Activated naive CD8-positive, alpha-beta T cell treated with anti-CD3 and anti-CD28 coated beads, Interleukin-2, amount 50 U/mL, for 24 hours (primary cell): ENCODE results near the gene TMEFF2.
"Not testable (repeated sequence)": the region's sequence is repeated elsewhere in the genome, so short reads cannot be mapped to it uniquely, and the experiment has no call there.

Experiments used
- ATAC-seq: fragments of 150-1000 bp; cut with Tn5 transposase; one replicate; pipeline ENCODE4 v1.10.0; 2021
- DNase-seq: peaks from one replicate; pipeline ENCODE4 v3.0.0; 2021
- H3K27ac Mint-ChIP-seq: one replicate; pipeline ENCODE4 v1.8.0; 2021; ENCODE audit warnings: mild to moderate bottlenecking, mixed read lengths
- H3K27me3 Mint-ChIP-seq: one replicate; pipeline ENCODE4 v1.8.0; 2021; ENCODE audit warnings: mixed read lengths
- H3K36me3 Mint-ChIP-seq: one replicate; pipeline ENCODE4 v1.8.0; 2021; ENCODE audit warnings: low read depth, mixed read lengths
- H3K4me1 Mint-ChIP-seq: one replicate; pipeline ENCODE4 v1.8.0; 2021; ENCODE audit warnings: mixed read lengths
- H3K4me3 Mint-ChIP-seq: one replicate; pipeline ENCODE4 v1.8.0; 2021; ENCODE audit warnings: mild to moderate bottlenecking, moderate library complexity, mixed read lengths
- H3K9me3 Mint-ChIP-seq: one replicate; pipeline ENCODE4 v1.8.0; 2021; ENCODE audit warnings: mixed read lengths

Gene TMEFF2

DNA sequence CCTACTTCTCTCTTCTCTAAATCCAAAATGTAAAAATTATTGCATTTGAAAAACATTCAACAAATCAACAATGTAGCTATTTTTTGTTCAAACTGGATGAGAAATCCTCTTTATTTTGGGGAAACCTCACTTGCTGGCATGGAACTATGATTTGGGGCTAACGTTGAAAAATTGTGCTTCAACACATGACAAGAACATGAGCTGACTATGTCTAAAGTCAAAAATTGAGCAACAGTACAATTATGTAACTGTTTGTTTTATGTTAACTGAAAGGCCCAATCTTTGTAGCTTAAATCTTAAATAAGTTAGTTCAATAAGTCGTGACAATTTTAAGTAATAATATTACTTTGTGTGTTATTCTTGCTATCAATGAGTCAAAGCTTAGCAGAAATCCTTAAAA is 67.3 kb downstream of the TMEFF2 start:
- no peak overlapping the region for H3K27ac Mint-ChIP-seq
- peaks cover 4% of the 10 kb centered on the region for H3K27me3 Mint-ChIP-seq
- no peak overlapping the region for H3K4me3 Mint-ChIP-seq
- H3K4me1 Mint-ChIP-seq, result no peaks in the 10 kb centered on the region
- no peaks in the 10 kb centered on the region for H3K9me3 Mint-ChIP-seq
- H3K36me3 Mint-ChIP-seq, result no peaks in the 10 kb centered on the region
- no peak for DNase-seq
- no peak for ATAC-seq

DNA sequence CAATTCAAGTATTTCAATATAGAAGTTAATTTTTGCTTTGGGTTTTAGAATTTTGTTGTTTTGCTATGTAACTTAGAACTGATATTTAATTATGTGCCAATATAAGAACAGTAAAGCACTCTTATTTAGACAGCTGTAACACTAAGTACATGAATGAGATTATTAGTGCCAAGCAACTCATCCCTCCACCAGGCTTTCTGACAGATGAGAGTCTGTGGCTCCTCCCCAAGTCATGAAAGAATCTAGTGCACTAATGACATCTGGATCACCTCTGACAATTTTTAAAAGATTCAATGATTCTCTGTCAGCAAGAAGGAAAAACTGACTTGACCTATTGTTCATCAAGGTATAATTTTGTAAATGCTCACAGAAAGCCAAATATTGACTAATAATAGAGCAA is 67.8 kb downstream of the TMEFF2 start:
- H3K9me3 Mint-ChIP-seq, result no peaks in the 10 kb centered on the region
- ATAC-seq (no peak), DNase-seq (no peak)
- H3K27me3 Mint-ChIP-seq, result peaks cover 4% of the 10 kb centered on the region
- H3K4me3 Mint-ChIP-seq, result no peak overlapping the region
- no peaks in the 10 kb centered on the region for H3K36me3 Mint-ChIP-seq
- H3K4me1 Mint-ChIP-seq, result no peaks in the 10 kb centered on the region
- no peak overlapping the region for H3K27ac Mint-ChIP-seq

DNA sequence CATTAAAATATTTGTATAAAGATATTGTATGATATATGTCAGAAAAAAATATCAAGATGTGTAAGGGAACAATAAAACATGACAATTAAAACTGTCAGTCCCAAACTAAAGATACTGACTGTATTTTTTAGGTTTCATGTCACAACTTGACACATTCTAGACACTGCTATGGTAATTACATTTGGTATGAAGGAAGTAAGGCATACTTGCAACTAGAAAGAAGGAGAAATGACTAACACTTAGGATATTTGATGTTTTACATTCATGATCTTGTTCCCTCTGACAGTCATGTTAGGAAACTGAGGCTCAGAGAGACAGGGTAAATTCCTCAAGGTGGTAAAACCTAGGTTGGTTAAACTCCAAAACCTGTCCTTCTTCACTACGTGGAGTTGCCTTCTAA is 68.3 kb downstream of the TMEFF2 start:
- peaks cover 2% of the 10 kb centered on the region for H3K27me3 Mint-ChIP-seq
- H3K4me3 Mint-ChIP-seq, result no peak overlapping the region
- DNase-seq (no peak), ATAC-seq (no peak)
- H3K9me3 Mint-ChIP-seq, result no peaks in the 10 kb centered on the region
- H3K4me1 Mint-ChIP-seq, result no peaks in the 10 kb centered on the region
- no peak overlapping the region for H3K27ac Mint-ChIP-seq
- no peaks in the 10 kb centered on the region for H3K36me3 Mint-ChIP-seq

DNA sequence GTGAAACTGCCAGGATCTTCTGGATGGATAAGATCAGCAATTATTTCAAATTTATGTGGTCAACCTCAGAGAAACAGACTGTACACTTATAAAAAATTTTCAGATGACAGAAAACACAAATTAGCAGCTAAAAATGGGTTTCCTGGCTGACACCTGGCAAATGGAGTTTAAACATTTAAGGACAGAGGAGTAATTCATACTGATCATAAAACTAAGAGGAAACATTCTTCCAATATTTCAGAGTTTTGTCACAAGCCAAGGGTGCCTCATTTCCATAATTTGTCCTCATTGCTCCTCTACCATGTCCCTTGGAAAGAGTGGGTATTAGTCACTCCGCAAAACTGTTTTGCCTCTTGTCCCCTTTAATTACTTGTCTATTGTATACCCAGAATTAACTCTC is 70.2 kb downstream of the TMEFF2 start:
- DNase-seq, result no peak
- Mint-ChIP-seq H3K4me3 (no peak overlapping the region), H3K9me3 (no peaks in the 10 kb centered on the region), H3K27me3 (no peaks in the 10 kb centered on the region), H3K36me3 (no peaks in the 10 kb centered on the region), H3K4me1 (no peaks in the 10 kb centered on the region), H3K27ac (no peak overlapping the region)
- no peak for ATAC-seq

DNA sequence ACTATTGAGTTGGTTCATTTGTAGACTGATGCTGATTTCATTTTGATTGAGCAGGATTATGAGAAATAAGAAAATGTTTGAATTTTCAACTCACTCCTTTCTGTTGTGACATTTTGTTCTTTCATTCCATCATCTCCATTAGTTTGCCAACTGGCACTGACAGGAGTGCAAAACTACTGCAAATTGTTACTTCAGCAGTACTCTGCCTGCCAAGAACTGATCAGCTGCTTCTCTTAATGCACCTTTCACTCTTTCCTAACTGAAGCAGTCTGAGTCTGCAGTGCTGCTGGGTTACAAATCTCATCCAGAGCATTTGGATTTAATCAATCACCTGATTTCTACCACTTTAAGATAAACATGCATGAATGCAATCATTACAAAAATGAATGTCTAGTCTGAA is 70.9 kb downstream of the TMEFF2 start:
- Mint-ChIP-seq H3K36me3 (no peaks in the 10 kb centered on the region), H3K9me3 (no peaks in the 10 kb centered on the region), H3K27ac (no peak overlapping the region), H3K4me1 (no peaks in the 10 kb centered on the region), H3K4me3 (no peak overlapping the region), H3K27me3 (no peaks in the 10 kb centered on the region)
- ATAC-seq (no peak), DNase-seq (no peak)

DNA sequence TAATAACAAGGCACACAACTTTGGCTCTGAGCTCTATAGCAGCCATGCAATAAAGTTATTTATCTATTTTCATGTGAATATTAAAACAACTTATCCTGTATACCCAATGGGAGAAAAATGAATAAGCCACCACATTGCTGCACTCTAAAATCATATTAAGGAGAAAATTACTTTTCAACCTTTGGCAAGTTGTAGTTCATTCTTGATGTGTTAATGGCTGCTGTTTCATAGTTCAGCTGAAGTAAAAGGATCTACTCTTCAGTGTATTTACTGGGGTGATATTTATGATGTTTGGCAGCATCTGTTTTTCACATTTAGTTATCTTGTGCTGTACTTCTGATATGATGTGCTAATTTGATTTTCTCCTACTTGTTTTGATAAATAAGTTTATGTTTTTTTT is 71.8 kb downstream of the TMEFF2 start:
- DNase-seq (no peak), ATAC-seq (no peak)
- Mint-ChIP-seq H3K27ac (no peak overlapping the region), H3K9me3 (no peaks in the 10 kb centered on the region), H3K4me3 (no peak overlapping the region), H3K4me1 (no peaks in the 10 kb centered on the region), H3K27me3 (no peaks in the 10 kb centered on the region), H3K36me3 (no peaks in the 10 kb centered on the region)

DNA sequence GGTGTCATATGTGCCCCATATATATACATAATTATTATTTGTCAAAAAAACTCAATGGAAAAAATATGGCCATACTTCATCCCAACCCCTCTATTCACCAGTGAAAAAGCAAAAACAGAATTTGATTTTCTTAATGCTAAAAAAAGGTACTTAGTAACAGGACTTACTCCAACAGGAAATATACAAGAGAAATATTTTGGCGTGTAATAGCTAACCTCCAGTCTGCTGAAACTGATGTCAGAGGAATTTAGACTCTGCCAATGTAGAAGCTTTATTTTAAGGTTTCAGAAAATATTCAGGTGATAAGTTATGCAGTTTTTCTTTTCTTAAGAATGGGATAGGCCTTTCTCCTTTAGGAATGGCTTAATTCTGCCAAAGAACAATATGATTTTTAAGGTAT is 72.6 kb downstream of the TMEFF2 start:
- Mint-ChIP-seq H3K4me3 (no peak overlapping the region), H3K27me3 (no peaks in the 10 kb centered on the region), H3K27ac (no peak overlapping the region), H3K36me3 (no peaks in the 10 kb centered on the region), H3K9me3 (no peaks in the 10 kb centered on the region), H3K4me1 (no peaks in the 10 kb centered on the region)
- no peak for DNase-seq
- no peak for ATAC-seq

DNA sequence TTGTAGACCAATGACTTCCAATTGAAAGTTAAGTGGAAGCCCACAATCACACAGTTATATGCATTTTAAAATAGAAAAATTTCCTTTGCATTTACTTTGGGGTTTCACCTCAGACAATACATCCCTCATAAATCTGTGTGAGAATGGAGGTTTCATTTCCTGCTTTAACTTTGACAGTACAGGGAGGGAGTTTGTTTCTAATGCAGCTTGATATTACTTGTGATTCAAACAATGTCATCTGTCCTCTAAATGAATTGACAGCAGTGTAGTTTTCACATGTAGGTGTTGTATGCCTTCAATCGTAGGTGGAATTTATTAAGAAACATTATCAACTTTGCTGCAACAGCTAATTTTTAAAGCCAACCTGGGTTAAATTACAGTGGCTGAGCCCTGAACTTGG is 75.2 kb downstream of the TMEFF2 start:
- Mint-ChIP-seq H3K27me3 (peaks cover 3% of the 10 kb centered on the region), H3K27ac (no peak overlapping the region), H3K9me3 (no peaks in the 10 kb centered on the region), H3K4me3 (no peak overlapping the region), H3K4me1 (no peaks in the 10 kb centered on the region), H3K36me3 (no peaks in the 10 kb centered on the region)
- ATAC-seq (no peak), DNase-seq (no peak)

DNA sequence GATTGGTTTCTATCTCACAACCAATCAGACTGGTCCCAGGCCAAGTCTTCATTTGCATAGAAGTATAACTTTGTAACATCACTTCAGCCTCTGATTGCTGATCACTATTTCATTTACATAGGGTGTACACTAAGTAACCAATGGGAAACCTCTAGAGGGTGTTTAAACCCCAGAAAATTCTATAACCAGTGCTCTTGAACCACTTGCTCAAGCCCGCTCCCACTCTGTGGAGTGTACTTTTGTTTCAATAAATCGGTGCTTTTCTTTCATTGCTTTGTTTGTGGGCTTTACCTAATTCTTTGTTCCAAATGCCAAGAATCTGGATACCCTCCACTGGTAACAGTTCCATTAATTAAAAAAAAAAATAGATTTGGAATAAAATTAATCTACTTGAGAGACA is 77.0 kb downstream of the TMEFF2 start:
- no peaks in the 10 kb centered on the region for H3K4me1 Mint-ChIP-seq
- ATAC-seq (no peak), DNase-seq (no peak)
- no peak overlapping the region for H3K27ac Mint-ChIP-seq
- H3K27me3 Mint-ChIP-seq, result peaks cover 3% of the 10 kb centered on the region
- H3K9me3 Mint-ChIP-seq, result no peaks in the 10 kb centered on the region
- no peaks in the 10 kb centered on the region for H3K36me3 Mint-ChIP-seq
- no peak overlapping the region for H3K4me3 Mint-ChIP-seq

DNA sequence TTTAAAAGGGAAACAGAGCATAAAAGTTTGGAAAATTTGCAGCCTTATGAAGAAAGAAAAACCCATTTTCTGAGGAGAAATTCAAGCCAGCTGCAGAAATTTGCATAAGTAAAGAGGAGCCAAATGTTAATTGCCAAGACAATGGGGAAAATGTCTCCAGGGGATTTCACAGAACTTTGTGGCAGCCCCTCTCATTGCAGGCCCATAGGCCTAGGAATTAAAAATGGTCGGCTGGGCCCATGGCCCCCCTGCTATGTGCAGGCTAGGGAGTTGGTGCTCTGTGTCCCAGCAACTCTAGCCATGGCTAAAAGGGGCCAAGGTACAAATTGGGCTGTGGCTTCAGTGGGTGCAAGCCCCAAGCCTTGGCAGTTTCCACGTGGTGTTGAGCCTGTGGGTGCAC is 83.2 kb downstream of the TMEFF2 start:
- not testable (repeated sequence) for H3K4me1 Mint-ChIP-seq, H3K36me3 Mint-ChIP-seq, ATAC-seq, H3K27ac Mint-ChIP-seq, H3K27me3 Mint-ChIP-seq, H3K4me3 Mint-ChIP-seq, DNase-seq, H3K9me3 Mint-ChIP-seq

DNA sequence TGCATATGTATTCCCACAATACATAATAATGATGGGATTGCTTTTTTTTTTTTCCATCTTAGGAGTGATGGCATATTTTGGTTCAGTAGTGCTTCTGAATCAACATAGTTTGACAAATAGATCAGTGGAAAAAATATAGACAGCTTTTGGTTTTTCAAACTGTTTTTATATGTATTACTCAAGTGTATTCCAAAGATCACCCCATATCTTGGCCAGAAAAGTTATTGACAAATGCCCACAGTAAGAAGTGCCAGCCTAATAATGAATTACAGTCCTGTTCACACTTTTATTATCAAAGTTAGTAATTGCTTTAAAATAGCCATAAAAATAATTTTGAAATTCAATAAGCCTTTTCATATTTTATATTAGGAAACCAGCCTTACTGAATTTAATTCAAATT is 95.0 kb downstream of the TMEFF2 start:
- no peaks in the 10 kb centered on the region for H3K9me3 Mint-ChIP-seq
- H3K4me1 Mint-ChIP-seq, result no peaks in the 10 kb centered on the region
- H3K27me3 Mint-ChIP-seq, result no peaks in the 10 kb centered on the region
- no peak overlapping the region for H3K4me3 Mint-ChIP-seq
- H3K36me3 Mint-ChIP-seq, result no peaks in the 10 kb centered on the region
- DNase-seq (no peak), ATAC-seq (no peak)
- no peak overlapping the region for H3K27ac Mint-ChIP-seq

DNA sequence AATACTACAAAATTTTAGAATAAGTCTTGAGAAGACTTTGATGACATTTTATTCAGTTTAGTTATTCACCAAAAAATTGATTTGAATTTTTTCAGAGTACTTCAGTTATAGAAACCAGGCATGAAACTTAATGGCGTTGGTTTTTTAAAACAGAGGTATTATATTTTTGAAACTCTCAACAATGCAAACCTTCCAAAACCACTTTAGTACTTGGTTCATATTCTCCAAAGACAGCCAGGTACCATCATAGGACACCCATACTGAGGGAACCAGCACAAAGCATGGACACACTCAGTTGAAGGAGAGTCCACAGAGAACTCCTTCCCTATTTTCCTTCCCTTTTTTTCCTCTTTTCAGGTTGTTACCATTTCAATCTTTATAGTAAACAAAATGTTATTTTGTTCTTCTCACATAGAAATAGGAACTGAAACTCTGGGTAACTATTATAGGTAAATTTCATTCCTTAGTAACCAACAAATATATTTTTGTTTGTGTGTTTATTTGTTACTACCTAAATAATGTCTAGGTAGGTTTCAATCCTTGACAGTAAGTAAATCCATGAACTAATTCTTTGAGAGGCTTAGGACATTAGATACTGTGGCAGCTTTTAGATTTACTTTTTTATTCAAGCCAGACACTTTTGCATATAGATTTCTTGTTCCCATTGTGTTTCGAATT is 95.8 kb downstream of the TMEFF2 start:
- Mint-ChIP-seq H3K27ac (no peak overlapping the region), H3K27me3 (no peaks in the 10 kb centered on the region), H3K36me3 (no peaks in the 10 kb centered on the region), H3K4me3 (no peak overlapping the region), H3K4me1 (no peaks in the 10 kb centered on the region), H3K9me3 (no peaks in the 10 kb centered on the region)
- no peak for DNase-seq
- ATAC-seq, result no peak

DNA sequence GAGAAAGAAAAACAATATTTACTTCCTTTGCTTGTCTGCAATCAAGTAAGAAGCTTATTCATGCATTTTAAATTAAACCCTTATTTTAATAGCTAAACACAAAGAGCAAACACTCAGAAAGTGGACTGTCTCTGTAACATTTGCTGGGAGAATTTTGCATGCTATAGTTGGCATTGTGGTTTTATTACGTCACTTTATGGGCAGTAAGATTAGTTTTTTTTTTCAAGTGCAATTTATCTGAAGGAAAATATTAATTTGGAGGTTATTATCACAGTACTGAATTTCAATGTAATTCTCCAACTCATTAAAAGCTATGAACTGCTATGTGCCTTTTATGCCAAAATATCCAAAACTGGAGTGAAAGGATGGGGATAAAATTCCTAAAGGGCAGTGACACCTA is 103.3 kb downstream of the TMEFF2 start:
- peaks cover 2% of the 10 kb centered on the region for H3K27me3 Mint-ChIP-seq
- H3K9me3 Mint-ChIP-seq, result no peaks in the 10 kb centered on the region
- H3K36me3 Mint-ChIP-seq, result no peaks in the 10 kb centered on the region
- no peak for ATAC-seq
- no peak for DNase-seq
- no peak overlapping the region for H3K4me3 Mint-ChIP-seq
- no peak overlapping the region for H3K27ac Mint-ChIP-seq
- no peaks in the 10 kb centered on the region for H3K4me1 Mint-ChIP-seq

DNA sequence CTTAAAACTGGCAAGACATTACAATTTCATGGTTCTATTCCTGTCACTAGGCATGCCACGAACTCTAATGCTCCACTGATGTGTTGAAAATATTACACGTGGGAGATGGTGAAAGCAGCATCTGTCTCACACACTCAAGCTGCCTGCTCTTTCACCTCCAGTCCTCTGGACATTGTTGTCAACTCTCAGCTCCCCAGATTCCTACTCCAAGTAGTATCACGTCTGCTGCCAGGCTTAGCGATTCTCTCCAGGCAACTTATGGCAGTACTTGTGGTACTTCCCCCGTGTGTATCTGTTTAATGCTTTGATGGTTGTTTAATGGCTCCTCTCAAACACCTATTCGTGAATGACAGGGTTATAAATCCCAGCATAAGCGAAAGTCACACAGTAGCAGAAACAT is 103.8 kb downstream of the TMEFF2 start:
- no peak for ATAC-seq
- peaks cover 3% of the 10 kb centered on the region for H3K27me3 Mint-ChIP-seq
- no peak overlapping the region for H3K4me3 Mint-ChIP-seq
- no peak for DNase-seq
- H3K27ac Mint-ChIP-seq, result no peak overlapping the region
- H3K9me3 Mint-ChIP-seq, result no peaks in the 10 kb centered on the region
- H3K36me3 Mint-ChIP-seq, result no peaks in the 10 kb centered on the region
- no peaks in the 10 kb centered on the region for H3K4me1 Mint-ChIP-seq

DNA sequence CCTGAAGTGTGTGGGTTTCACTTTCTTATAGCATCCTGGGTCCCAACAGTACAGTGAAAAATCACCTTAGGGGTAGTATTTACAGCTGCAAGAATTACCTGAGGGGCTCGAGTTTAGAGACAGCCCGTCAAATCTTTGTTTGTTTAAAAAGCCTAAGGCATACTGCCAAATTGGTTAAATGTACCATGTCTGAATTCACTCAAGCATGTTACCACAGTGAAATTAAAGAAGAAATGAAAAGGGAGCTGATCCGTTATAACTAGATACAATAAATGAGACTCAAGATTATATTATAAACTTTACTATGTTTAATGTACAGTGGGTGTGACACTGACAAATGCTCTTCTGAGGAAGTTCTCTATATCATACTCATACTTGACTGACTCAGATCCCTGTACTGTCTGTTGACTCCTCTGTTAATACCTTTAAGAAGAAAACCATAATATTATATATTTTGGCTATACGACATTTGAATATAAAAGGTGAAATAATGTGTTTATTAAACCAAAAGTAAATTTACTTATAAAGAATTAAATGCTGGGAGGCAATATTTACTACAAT is 107.3 kb downstream of the TMEFF2 start:
- no peak for ATAC-seq

DNA sequence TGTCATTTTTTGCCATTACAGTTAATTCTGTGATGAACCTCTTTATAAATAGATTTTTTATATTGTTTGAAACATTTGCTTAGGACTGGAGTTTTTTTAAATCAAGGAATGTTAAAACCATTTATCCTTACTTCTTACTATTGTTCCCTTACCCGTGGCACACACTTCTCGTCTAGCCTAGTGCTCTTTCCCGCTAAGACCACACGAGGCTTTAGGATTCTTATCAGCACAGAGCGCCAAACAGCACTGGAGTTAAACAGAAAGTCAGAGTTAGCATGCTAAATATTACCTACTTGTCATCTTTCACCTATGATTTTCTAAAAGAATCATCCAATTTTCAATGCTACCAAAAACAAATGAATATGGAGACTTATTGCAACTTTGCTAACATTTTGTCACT is 112.6 kb downstream of the TMEFF2 start:
- ATAC-seq (no peak), DNase-seq (no peak)
- no peak overlapping the region for H3K4me3 Mint-ChIP-seq
- H3K27ac Mint-ChIP-seq, result no peak overlapping the region
- H3K27me3 Mint-ChIP-seq, result peaks cover 2% of the 10 kb centered on the region
- H3K9me3 Mint-ChIP-seq, result no peaks in the 10 kb centered on the region
- no peaks in the 10 kb centered on the region for H3K36me3 Mint-ChIP-seq
- peaks cover 3% of the 10 kb centered on the region for H3K4me1 Mint-ChIP-seq

More for the DNA sequence above, 107.3 kb downstream of the TMEFF2 start:
- DNase-seq, result no peak
- peaks cover 4% of the 10 kb centered on the region for H3K27me3 Mint-ChIP-seq
- no peaks in the 10 kb centered on the region for H3K36me3 Mint-ChIP-seq
- H3K27ac Mint-ChIP-seq, result no peak overlapping the region
- no peaks in the 10 kb centered on the region for H3K4me1 Mint-ChIP-seq
- no peak overlapping the region for H3K4me3 Mint-ChIP-seq
- no peaks in the 10 kb centered on the region for H3K9me3 Mint-ChIP-seq
